HG02884 (cell line): Measurements from ENCODE around the gene GABBR2.

Source experiments
- ATAC-seq: cut with Tn5 transposase; IDR thresholded peaks from one replicate; pipeline ENCODE4 v1.9.1; 2021; ENCODE audit warnings: mild to moderate bottlenecking, moderate library complexity; ENCODE audit not compliant: unreplicated experiment

The GABBR2 gene

GRCh38 chr9:98549401-98549800, 159.3 kb downstream of the GABBR2 start:
- no peak for ATAC-seq

- ATAC-seq = no peak
Observed at GRCh38 chr9:98547606-98548005, 161.1 kb downstream of the GABBR2 start.

- ATAC-seq = no peak
Observed at GRCh38 chr9:98545021-98545420, 163.7 kb downstream of the GABBR2 start.

- no peak for ATAC-seq
Observed at GRCh38 chr9:98541684-98542230, 167.0 kb downstream of the GABBR2 start.

- no peak for ATAC-seq
Observed at GRCh38 chr9:98540476-98540875, 168.3 kb downstream of the GABBR2 start.

- no peak for ATAC-seq
Observed at GRCh38 chr9:98539954-98540353, 168.8 kb downstream of the GABBR2 start.

GRCh38 chr9:98538626-98539031, 170.1 kb downstream of the GABBR2 start:
- no peak for ATAC-seq

GRCh38 chr9:98538203-98538602, 170.5 kb downstream of the GABBR2 start:
- no peak for ATAC-seq

- ATAC-seq = no peak
Observed at GRCh38 chr9:98536542-98537173, 172.1 kb downstream of the GABBR2 start.

- no peak for ATAC-seq
Observed at GRCh38 chr9:98533866-98534265, 174.9 kb downstream of the GABBR2 start.

- no peak for ATAC-seq
Observed at GRCh38 chr9:98533132-98533531, 175.6 kb downstream of the GABBR2 start.

- no peak for ATAC-seq
Observed at GRCh38 chr9:98532574-98532973, 176.2 kb downstream of the GABBR2 start.

- no peak for ATAC-seq
Observed at GRCh38 chr9:98532147-98532546, 176.6 kb downstream of the GABBR2 start.

GRCh38 chr9:98530806-98531386, 177.8 kb downstream of the GABBR2 start:
- ATAC-seq = no peak

- ATAC-seq = no peak
Observed at GRCh38 chr9:98530275-98530674, 178.5 kb downstream of the GABBR2 start.

GRCh38 chr9:98529841-98530240, 178.9 kb downstream of the GABBR2 start:
- ATAC-seq = no peak

GRCh38 chr9:98523231-98523901, 185.4 kb downstream of the GABBR2 start:
- no peak for ATAC-seq

- ATAC-seq = no peak
Observed at GRCh38 chr9:98522487-98522886, 186.2 kb downstream of the GABBR2 start.

- no peak for ATAC-seq
Observed at GRCh38 chr9:98521141-98521540, 187.6 kb downstream of the GABBR2 start.

GRCh38 chr9:98520221-98520960, 188.3 kb downstream of the GABBR2 start:
- no peak for ATAC-seq

- ATAC-seq = no peak
Observed at GRCh38 chr9:98519641-98520040, 189.1 kb downstream of the GABBR2 start.
